ENCODE results near the gene HES4. TPM values are rescaled to one million over a fixed set of nuclear protein-coding genes. Genes with fewer than 3 reads are reported as not detected.

HES4 gene
- total and polyA plus RNA-seq, 2 of the 13 experiments (the other 11 are each of a cell fraction or from before 2014, with no cell fraction given): 8.8 to 10.6 TPM

- no peak for TF ChIP-seq KIAA2018 (CRISPR knock-in tag; IDR thresholded peaks at IDR 0.05; ENCODE audit: borderline replicate concordance)
- no peak for TF ChIP-seq LRRFIP1 (CRISPR knock-in tag; conservative IDR thresholded peaks at IDR 0.05)
- no peak for TF ChIP-seq ZFP82 (CRISPR knock-in tag; IDR thresholded peaks at IDR 0.05; ENCODE audit: borderline replicate concordance)
- peak; percentile 78 for TF ChIP-seq KDM2A (CRISPR knock-in tag; IDR thresholded peaks at IDR 0.05; ENCODE audit: borderline replicate concordance, low read depth)
- TF ChIP-seq, protein P1, sequence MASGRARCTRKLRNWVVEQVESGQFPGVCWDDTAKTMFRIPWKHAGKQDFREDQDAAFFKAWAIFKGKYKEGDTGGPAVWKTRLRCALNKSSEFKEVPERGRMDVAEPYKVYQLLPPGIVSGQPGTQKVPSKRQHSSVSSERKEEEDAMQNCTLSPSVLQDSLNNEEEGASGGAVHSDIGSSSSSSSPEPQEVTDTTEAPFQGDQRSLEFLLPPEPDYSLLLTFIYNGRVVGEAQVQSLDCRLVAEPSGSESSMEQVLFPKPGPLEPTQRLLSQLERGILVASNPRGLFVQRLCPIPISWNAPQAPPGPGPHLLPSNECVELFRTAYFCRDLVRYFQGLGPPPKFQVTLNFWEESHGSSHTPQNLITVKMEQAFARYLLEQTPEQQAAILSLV (CRISPR knock-in tag; IDR thresholded peaks at IDR 0.05; ENCODE audit: borderline replicate concordance): no peak
- TF ChIP-seq EZH2 (conservative IDR thresholded peaks at IDR 0.05; ENCODE audit: low read depth, low read length): no peak
- TF ChIP-seq POLR2A (IDR thresholded peaks at IDR 0.05; ENCODE audit: insufficient read depth in 1 of 2, low read depth in 2 of 2, low read length in 2 of 2): no peak
- TF ChIP-seq UBTF (CRISPR knock-in tag; IDR thresholded peaks at IDR 0.05): peak; percentile 68
- no peak for TF ChIP-seq JDP2 (CRISPR knock-in tag; IDR thresholded peaks at IDR 0.05; ENCODE audit: borderline replicate concordance)
- TF ChIP-seq ATM (IDR thresholded peaks at IDR 0.05; ENCODE audit: borderline replicate concordance): no peak
- no peak for TF ChIP-seq GZF1 (CRISPR knock-in tag; IDR thresholded peaks at IDR 0.05)
- TF ChIP-seq TEAD3 (CRISPR knock-in tag; optimal IDR thresholded peaks at IDR 0.05; ENCODE audit: borderline replicate concordance): no peak
Observed at GRCh38 chr1:960363-961131, 39.4 kb downstream of the HES4 start, which contains the start of gene KLHL17 (continued).

Measured in HepG2 (cell line).